H1 (cell line): ENCODE results near the gene KIF22. TPM values are rescaled to one million over a fixed set of nuclear protein-coding genes. Genes with fewer than 3 reads are reported as not detected.

Experiments used
- CTCF ChIA-PET: fragments of 300-600 bp; sonication (Branson Sonifier 250); formaldehyde crosslinking; loops from one replicate; lab custom pipeline; 2021; ENCODE audit not compliant: partially characterized antibody; lab: Charles Lee
- POLR2A ChIA-PET: fragments of 300-600 bp; sonication (Branson Sonifier 250); formaldehyde crosslinking; loops from one replicate; lab custom pipeline; 2021; ENCODE audit warnings: inconsistent platforms; ENCODE audit not compliant: partially characterized antibody; lab: Charles Lee
- DNase-seq, 2 experiments: peaks; one replicate each; pipeline versions ENCODE4 v3.0.0 to v3.0.0-alpha.2; 2010 to 2022; ENCODE audit warnings: low spot score in 2 of 2, low read depth in 1 of 2, mixed read lengths in 1 of 2
- FAIRE-seq: peaks from 2 replicates; lab custom pipeline; 2011; peaks lifted over from hg19 to GRCh38; lab: Jason Lieb, UNC
- H2AFZ ChIP-seq: 2 replicates; pipeline ENCODE4 v1.8.1; 2012; ENCODE audit warnings: low read length, inconsistent platforms
- H2AK5ac ChIP-seq: 2 replicates; pipeline ENCODE4 v1.6.1; 2013; ENCODE audit warnings: low read depth, low read length
- H2BK120ac ChIP-seq: replicated peaks from 2 replicates; pipeline ENCODE3; 2013; ENCODE audit warnings: low read depth, low read length, inconsistent platforms
- H2BK12ac ChIP-seq: 2 replicates; pipeline ENCODE4 v1.6.1; 2013; ENCODE audit warnings: low read depth, low read length
- H2BK15ac ChIP-seq: 2 replicates; pipeline ENCODE4 v1.6.1; 2013; ENCODE audit warnings: low read length
- H2BK20ac ChIP-seq: 2 replicates; pipeline ENCODE4 v1.6.1; 2013; ENCODE audit warnings: low read length
- H2BK5ac ChIP-seq: 2 replicates; pipeline ENCODE4 v1.6.1; 2013; ENCODE audit warnings: low read depth, low read length
- H3K14ac ChIP-seq: 2 replicates; pipeline ENCODE4 v1.6.1; 2013; ENCODE audit warnings: inconsistent platforms; ENCODE audit not compliant: insufficient read length
- H3K18ac ChIP-seq: 2 replicates; pipeline ENCODE4 v1.6.1; 2013; ENCODE audit warnings: low read length; ENCODE audit errors: extremely low read depth
- H3K23ac ChIP-seq: 2 replicates; pipeline ENCODE4 v1.6.1; 2013; ENCODE audit warnings: inconsistent platforms; ENCODE audit not compliant: insufficient read length
- H3K23me2 ChIP-seq: 2 replicates; pipeline ENCODE4 v1.6.1; 2013; ENCODE audit warnings: low read depth, low read length
- H3K27ac ChIP-seq: 2 replicates; pipeline ENCODE4 v1.6.1; 2011; ENCODE audit warnings: low read depth, low read length, inconsistent platforms
- H3K27me3 ChIP-seq, 4 experiments: replicated peaks in 1 of 4; 1 replicate in 1 of 4; 2 replicates in 3 of 4; pipeline versions ENCODE4 v1.6.1 to v1.8.1; 2011 to 2013; ENCODE audit warnings: low read length in 3 of 4, mild to moderate bottlenecking in 3 of 4, inconsistent platforms in 2 of 4, mixed read lengths in 2 of 4, moderate library complexity in 1 of 4; ENCODE audit not compliant: control insufficient read depth in 3 of 4, insufficient read depth in 3 of 4; ENCODE audit errors: extremely low read depth in 1 of 4
- H3K36me3 ChIP-seq, 4 experiments: 2 replicates each; pipeline versions ENCODE4 v1.6.1 to v1.8.1; 2011 to 2013; ENCODE audit warnings: mild to moderate bottlenecking in 4 of 4, low read length in 3 of 4, moderate library complexity in 2 of 4, control low read depth in 1 of 4, inconsistent platforms in 1 of 4; ENCODE audit not compliant: insufficient read depth in 4 of 4, control insufficient read depth in 2 of 4
- H3K4ac ChIP-seq: replicated peaks from 2 replicates; pipeline ENCODE3; 2013; ENCODE audit warnings: low read length, low read depth, mixed read lengths, inconsistent platforms; ENCODE audit not compliant: insufficient read length
- H3K4me1 ChIP-seq, 4 experiments: replicated peaks in 1 of 4; 1 replicate in 1 of 4; 2 replicates in 3 of 4; pipeline versions ENCODE4 v1.6.1 to v1.8.1; 2011 to 2013; ENCODE audit warnings: low read length in 3 of 4, inconsistent platforms in 2 of 4, mixed read lengths in 1 of 4; ENCODE audit not compliant: insufficient read depth in 4 of 4, control insufficient read depth in 3 of 4
- H3K4me2 ChIP-seq, 2 experiments: 2 replicates each; pipeline versions ENCODE4 v1.6.1 to v1.8.1; 2011 to 2013; ENCODE audit warnings: low read depth in 2 of 2, low read length in 2 of 2, control low read depth in 1 of 2, inconsistent platforms in 1 of 2, mild to moderate bottlenecking in 1 of 2; ENCODE audit not compliant: insufficient read depth in 1 of 2
- H3K4me3 ChIP-seq, 4 experiments: fragments of 200-600, 300-600 bp in 1 of 4; sonication (generic), shearing (Covaris generic), sonication (Bioruptor Twin) in 1 of 4; 2 replicates each; pipeline versions ENCODE4 v1.5.1 to v1.8.1; 2011 to 2016; ENCODE audit warnings: low read length in 4 of 4, low read depth in 3 of 4, control low read depth in 2 of 4, inconsistent platforms in 2 of 4, mild to moderate bottlenecking in 2 of 4, mixed read lengths in 1 of 4, moderate library complexity in 1 of 4; ENCODE audit not compliant: insufficient read depth in 2 of 4; ENCODE audit errors: extremely low read depth in 1 of 4
- H3K56ac ChIP-seq: replicated peaks from 2 replicates; pipeline ENCODE3; 2013; ENCODE audit warnings: low read depth, mild to moderate bottlenecking, mixed read lengths, low read length, inconsistent platforms; ENCODE audit not compliant: insufficient read length
- H3K79me1 ChIP-seq: 2 replicates; pipeline ENCODE4 v1.6.1; 2013; ENCODE audit warnings: low read depth, low read length, control low read depth
- H3K79me2 ChIP-seq, 2 experiments: 2 replicates each; pipeline versions ENCODE4 v1.6.1 to v1.8.1; 2012 to 2013; ENCODE audit warnings: low read length in 2 of 2, mild to moderate bottlenecking in 2 of 2, inconsistent platforms in 1 of 2; ENCODE audit not compliant: insufficient read depth in 2 of 2, control insufficient read depth in 1 of 2
- H3K9ac ChIP-seq, 4 experiments: replicated peaks in 1 of 4; 1 replicate in 1 of 4; 2 replicates in 3 of 4; pipeline versions ENCODE4 v1.6.1 to v1.8.1; 2011 to 2013; ENCODE audit warnings: low read depth in 3 of 4, low read length in 3 of 4, control low read depth in 2 of 4, mild to moderate bottlenecking in 2 of 4, moderate library complexity in 2 of 4, inconsistent platforms in 1 of 4; ENCODE audit errors: extremely low read depth in 1 of 4
- H3K9me3 ChIP-seq, 2 experiments: 2 replicates each; pipeline versions ENCODE4 v1.6.1 to v1.8.1; 2012 to 2013; ENCODE audit warnings: mild to moderate bottlenecking in 2 of 2, moderate library complexity in 2 of 2, control low read depth in 1 of 2, inconsistent platforms in 1 of 2, low read depth in 1 of 2, low read length in 1 of 2, mixed read lengths in 1 of 2; ENCODE audit not compliant: insufficient read depth in 2 of 2
- H4K20me1 ChIP-seq, 2 experiments: replicated peaks in 1 of 2; 2 replicates each; pipeline versions ENCODE3 to v1.8.1; 2011 to 2013; ENCODE audit warnings: inconsistent platforms in 2 of 2, low read length in 2 of 2, mild to moderate bottlenecking in 1 of 2; ENCODE audit not compliant: insufficient read depth in 2 of 2, control insufficient read depth in 1 of 2
- H4K5ac ChIP-seq: 2 replicates; pipeline ENCODE4 v1.6.1; 2013; ENCODE audit warnings: low read length, low read depth, mixed read lengths, inconsistent platforms; ENCODE audit not compliant: insufficient read length
- H4K8ac ChIP-seq: 2 replicates; pipeline ENCODE4 v1.8.0; 2013; ENCODE audit warnings: mild to moderate bottlenecking, moderate library complexity, low read length, inconsistent platforms; ENCODE audit not compliant: insufficient read depth; ENCODE audit errors: extremely low read depth
- H4K91ac ChIP-seq: replicated peaks from 2 replicates; pipeline ENCODE3; 2013; ENCODE audit warnings: low read length, mixed read lengths, inconsistent platforms; ENCODE audit not compliant: insufficient read length
- BACH1 ChIP-seq: IDR thresholded peaks from 2 replicates; pipeline ENCODE4 v1.6.1; 2012; ENCODE audit warnings: low read length, improper control_type of control experiment
- HDAC2 ChIP-seq, 2 experiments: fragments of 300-600 bp in 1 of 2; sonication (generic) in 1 of 2; IDR thresholded peaks; 2 replicates each; pipeline ENCODE4 v1.6.1; 2011 to 2012; ENCODE audit warnings: low read depth in 2 of 2, low read length in 2 of 2, mild to moderate bottlenecking in 2 of 2, moderate library complexity in 2 of 2, borderline replicate concordance in 1 of 2, inconsistent platforms in 1 of 2
- JUND ChIP-seq: IDR thresholded peaks from 2 replicates; pipeline ENCODE4 v1.6.1; 2011; ENCODE audit warnings: mild to moderate bottlenecking, improper control_type of control experiment, low read length
- POU5F1 ChIP-seq: IDR thresholded peaks from 2 replicates; pipeline ENCODE4 v1.6.1; 2011; ENCODE audit warnings: low read depth, mild to moderate bottlenecking, low read length, moderate library complexity
- SIN3A ChIP-seq, 2 experiments: IDR thresholded peaks in 1 of 2; conservative IDR thresholded peaks in 1 of 2; 2 replicates each; pipeline ENCODE4 v1.6.1; 2011 to 2012; ENCODE audit warnings: low read length in 2 of 2, improper control_type of control experiment in 1 of 2, low read depth in 1 of 2, mild to moderate bottlenecking in 1 of 2
- SP1 ChIP-seq: IDR thresholded peaks from 2 replicates; pipeline ENCODE4 v1.6.1; 2011; ENCODE audit warnings: low read depth, low read length
- SP2 ChIP-seq: IDR thresholded peaks from 2 replicates; pipeline ENCODE4 v1.6.1; 2012; ENCODE audit warnings: mild to moderate bottlenecking, low read length, inconsistent platforms
- SUZ12 ChIP-seq: fragments of 200-600 bp; sonication (generic); IDR thresholded peaks from 2 replicates; pipeline ENCODE4 v1.6.1; 2012; ENCODE audit warnings: mild to moderate bottlenecking, inconsistent platforms, low read length, moderate library complexity, mixed read lengths
- TAF1 ChIP-seq: IDR thresholded peaks from 2 replicates; pipeline ENCODE4 v1.6.1; 2011; ENCODE audit warnings: mild to moderate bottlenecking, low read depth, low read length
- TEAD4 ChIP-seq: IDR thresholded peaks from 2 replicates; pipeline ENCODE4 v1.6.1; 2012; ENCODE audit warnings: low read depth, low read length, inconsistent platforms, mixed read lengths
- ZNF274 ChIP-seq: IDR thresholded peaks from 2 replicates; pipeline ENCODE4 v1.7.0; 2012; ENCODE audit warnings: low read length, borderline replicate concordance; ENCODE audit errors: extremely low read depth
- WGBS, 2 experiments: shearing (Covaris generic) in 1 of 2; methylation state at CpG; one replicate each; pipeline versions ENCODE4 v1.1.6 to v1.1.7; 2013 to 2015; ENCODE audit warnings: low lambda C conversion rate in 2 of 2, mixed read lengths in 2 of 2, inconsistent platforms in 1 of 2, low coverage in 1 of 2, missing lambda C conversion rate in 1 of 2; ENCODE audit not compliant: insufficient replicate concordance in 2 of 2, insufficient coverage in 1 of 2, insufficient read length in 1 of 2; ENCODE audit errors: extremely low coverage in 1 of 2, missing lambda C conversion rate in 1 of 2; 5-methylcytosine and 5-hydroxymethylcytosine counted together
- polyA plus RNA-seq, 7 experiments: library from polyadenylated mRNA; depleted of rRNA in 3 of 7; stranded (reverse) in 5 of 7; unstranded in 2 of 7; fragments of >200 nt in 5 of 7; fragments of 200-250 nt in 2 of 7; gene quantifications; 1 replicate in 5 of 7; 2 replicates in 1 of 7; 4 replicates in 1 of 7; pipeline versions ENCODE4 v1.2.1 to v1.2.3, GENCODE V29; 2011 to 2013; ENCODE audit warnings: missing spikeins in 2 of 7, mixed read lengths in 2 of 7
- total RNA-seq: library from RNA; stranded (reverse); fragmentation: NEBNext Ultra II Directional; extraction: Animal tissue kit (Norgen Biotek cat#: 25700); gene quantifications from 2 replicates; pipeline ENCODE4 v1.2.1, GENCODE V29; 2021

KIF22 gene
- total and polyA plus RNA-seq, 2 of the 8 experiments (the other 6 are each of a cell fraction or from before 2014, with no cell fraction given), result 139 to 142 TPM

- Histone ChIP-seq H3K4me1 (no peaks in the 10 kb centered on the region; a peak in 2 of 7 replicates), H4K5ac (no peak overlapping the region), H3K18ac (no peak overlapping the region), H3K36me3 (no peaks in the 10 kb centered on the region), H3K4me3 (no peak overlapping the region), H3K27me3 (no peaks in the 10 kb centered on the region), H2AK5ac (no peak overlapping the region), H2BK5ac (no peak overlapping the region), H2BK20ac (no peak overlapping the region), H3K9me3 (no peaks in the 10 kb centered on the region), H2BK15ac (no peak overlapping the region), H3K23ac (no peak overlapping the region), H3K4me2 (no peak overlapping the region), H3K23me2 (no peaks in the 10 kb centered on the region), H4K20me1 (no peaks in the 10 kb centered on the region), H4K91ac (no peak overlapping the region), H3K14ac (no peak overlapping the region), H2BK12ac (0 out of 2 replicates have a peak overlapping the region, but pooled peaks have one; percentile 9), H3K56ac (no peak overlapping the region), H3K4ac (no peak overlapping the region), H3K79me2 (no peaks in the 10 kb centered on the region), H3K79me1 (no peaks in the 10 kb centered on the region), H3K27ac (no peak overlapping the region), H3K9ac (no peak overlapping the region), H2AFZ (no peak overlapping the region), H4K8ac (no peak overlapping the region), H2BK120ac (no peak overlapping the region)
- ChIA-PET CTCF (interaction anchor here (0.9 to 3.4 kb wide), 5 partner anchors 13 to 58 kb away, joined by 3 to 16 read pairs (median 4); partner anchors contain the start of gene MVP), POLR2A (interaction anchor here (0.9 to 12.7 kb wide), 5 partner anchors 9 to 165 kb away, joined by 3 to 167 read pairs (median 3); partner anchors contain the start of genes CDIPT, MVP, PAGR1 and QPRT)
- WGBS, 2 experiments, result 89% methylated on average over 8 of the region's 8 CpGs; no CpG with 5 or more reads in 1 of the 2 experiments
- DNase-seq (no peak), FAIRE-seq (no peak)
- TF ChIP-seq BACH1 (no peak), SP2 (no peak), JUND (no peak), TEAD4 (no peak), TAF1 (no peak), HDAC2 (IDR thresholded peaks at IDR 0.05; ENCODE audit: borderline replicate concordance in 1 of 2, low read depth in 2 of 2, low read length in 2 of 2) (no peak), POU5F1 (no peak), SIN3A (conservative IDR thresholded peaks at IDR 0.05 in 1 of 2, IDR thresholded peaks at IDR 0.05 in 1 of 2; ENCODE audit: low read depth in 1 of 2, low read length in 2 of 2) (no peak), SP1 (no peak), SUZ12 (no peak), ZNF274 (no peak)
These were observed 53.4 kb downstream of the KIF22 start for GRCh38 chr16:29843931-29844330.
